Measurements from ENCODE around the gene RPRD1B.

GRCh38 chr20:38106461-38106860, 72.9 kb downstream of the RPRD1B start:
- TF ChIP-seq SRF (IDR thresholded peaks at IDR 0.05; ENCODE audit: low read depth, low read length) (no peak), CTCF (CRISPR knock-in tag; IDR thresholded peaks at IDR 0.05) (no peak), SMC3 (IDR thresholded peaks at IDR 0.05; ENCODE audit: low read length) (no peak), FOXK2 (IDR thresholded peaks at IDR 0.05) (no peak), JUND (CRISPR knock-in tag; IDR thresholded peaks at IDR 0.05) (no peak), DR1 (CRISPR knock-in tag; IDR thresholded peaks at IDR 0.05) (no peak), RNF2 (conservative IDR thresholded peaks at IDR 0.05; ENCODE audit: low read depth) (no peak), TCF7 (IDR thresholded peaks at IDR 0.05; ENCODE audit: low read depth) (no peak)
